GM18517 (cell line): ENCODE data around the gene ZNF599.

Experiments
- ATAC-seq: cut with Tn5 transposase; IDR thresholded peaks from one replicate; pipeline ENCODE4 v1.9.1; 2021; ENCODE audit warnings: mild to moderate bottlenecking, moderate library complexity; ENCODE audit not compliant: unreplicated experiment

Gene ZNF599

DNA sequence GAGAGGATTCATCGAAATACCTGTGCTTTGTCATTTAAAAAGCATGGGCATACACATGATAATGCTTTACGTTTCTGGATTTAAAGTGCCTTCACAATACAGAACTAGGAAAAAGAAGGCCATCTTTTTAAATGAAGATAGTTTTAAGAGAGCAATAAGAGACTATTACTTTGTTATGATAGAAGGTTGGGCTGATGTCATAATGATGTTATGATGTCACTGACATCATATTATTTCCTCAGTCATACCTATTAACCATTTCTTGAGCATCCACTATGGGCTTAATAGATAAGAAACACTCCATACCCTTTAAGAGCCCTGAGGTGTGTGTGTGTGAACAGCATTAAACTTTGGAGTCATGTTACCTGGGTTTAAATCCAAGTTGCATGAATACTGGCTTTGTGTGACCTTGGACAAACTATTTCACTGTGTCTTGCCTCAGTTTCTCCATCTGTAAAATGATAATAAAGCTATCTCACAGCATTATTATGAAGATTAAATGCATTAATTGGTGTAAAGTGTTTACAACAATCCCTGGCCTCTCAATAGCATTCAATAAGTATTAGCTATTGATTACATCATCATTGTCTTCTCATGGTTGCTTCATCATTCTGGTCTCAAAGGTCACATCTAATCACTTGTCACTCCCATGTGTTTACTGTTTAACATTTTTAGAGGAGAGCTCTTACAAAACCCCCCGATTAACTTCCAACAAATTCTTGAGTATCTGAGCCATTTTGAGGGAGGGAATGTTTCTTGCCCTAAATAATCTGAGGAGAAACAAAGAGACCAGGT lies 27.9 kb downstream of the ZNF599 start:
- ATAC-seq: no peak

DNA sequence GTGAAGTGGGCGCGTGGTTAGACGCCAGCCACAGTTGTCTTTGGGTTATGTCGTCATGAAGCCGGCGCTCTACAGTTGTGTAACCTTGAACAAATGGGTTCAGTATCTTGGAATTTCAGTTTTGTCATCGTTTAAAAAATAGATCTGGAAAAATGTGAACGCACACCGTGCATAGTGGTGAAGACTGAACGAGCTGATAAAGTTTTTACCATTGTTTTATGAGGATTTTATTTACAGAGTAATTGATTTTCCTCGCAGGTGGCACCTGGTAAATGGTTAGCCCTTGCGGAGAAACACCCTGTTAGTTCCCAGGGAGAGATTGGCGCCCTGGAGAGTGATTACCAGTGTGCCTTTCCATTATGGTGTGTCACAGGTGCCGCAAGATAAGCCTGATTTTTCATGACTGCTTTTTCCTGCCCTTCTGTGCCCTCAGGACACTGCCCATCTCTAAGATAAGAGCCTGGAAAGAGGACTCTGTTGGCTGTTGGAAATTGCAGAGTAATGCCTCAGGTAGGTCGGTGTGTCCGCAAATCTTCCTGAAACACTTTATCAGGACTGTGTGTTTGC lies 38.4 kb downstream of the ZNF599 start:
- ATAC-seq: no peak

DNA sequence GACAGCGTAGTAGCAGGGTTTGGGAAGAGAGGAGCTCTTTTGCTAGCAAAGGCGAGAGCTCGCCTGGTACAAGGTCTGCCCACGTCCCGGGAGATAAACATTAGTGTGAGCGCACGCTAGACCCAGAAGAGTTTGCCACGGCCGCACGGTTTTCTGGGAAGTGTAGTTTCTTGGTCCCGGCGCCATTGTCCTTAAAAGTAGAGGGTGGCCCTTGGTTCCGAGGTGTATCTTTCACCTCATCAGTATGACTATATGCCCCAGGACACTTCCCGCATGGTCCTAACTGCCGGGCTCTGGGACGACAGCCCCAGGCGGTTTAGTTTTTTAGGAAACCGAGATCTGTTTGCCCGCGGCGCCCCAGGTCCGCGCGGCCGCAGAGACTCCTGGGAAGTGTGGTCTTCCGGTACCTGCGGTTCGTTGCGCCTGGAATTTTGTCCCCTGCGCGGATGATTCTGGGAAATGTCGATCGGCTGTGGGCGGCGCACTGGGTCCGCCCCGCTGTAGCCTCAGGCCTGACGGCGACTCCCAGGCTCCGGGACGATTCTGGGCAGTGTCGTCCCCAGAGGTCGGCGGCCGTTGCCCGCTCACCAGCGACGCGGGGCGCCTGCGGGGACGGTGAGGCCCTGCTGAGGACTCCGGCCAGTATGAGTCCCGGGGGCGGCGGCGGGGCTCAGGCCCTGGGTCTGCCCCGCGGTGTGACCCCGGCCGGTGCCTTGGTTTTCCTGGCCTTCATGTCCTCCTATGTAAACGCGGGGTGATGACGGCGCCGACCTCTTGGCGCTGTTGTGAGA lies 39.1 kb downstream of the ZNF599 start, which contains the start of gene ZNF181:
ZNF181 (plus strand) TSS at position 498 of the 791 bp plus-strand sequence. CDS start 795 bp downstream, outside the sequence.
- ATAC-seq: peak; percentile 79

DNA sequence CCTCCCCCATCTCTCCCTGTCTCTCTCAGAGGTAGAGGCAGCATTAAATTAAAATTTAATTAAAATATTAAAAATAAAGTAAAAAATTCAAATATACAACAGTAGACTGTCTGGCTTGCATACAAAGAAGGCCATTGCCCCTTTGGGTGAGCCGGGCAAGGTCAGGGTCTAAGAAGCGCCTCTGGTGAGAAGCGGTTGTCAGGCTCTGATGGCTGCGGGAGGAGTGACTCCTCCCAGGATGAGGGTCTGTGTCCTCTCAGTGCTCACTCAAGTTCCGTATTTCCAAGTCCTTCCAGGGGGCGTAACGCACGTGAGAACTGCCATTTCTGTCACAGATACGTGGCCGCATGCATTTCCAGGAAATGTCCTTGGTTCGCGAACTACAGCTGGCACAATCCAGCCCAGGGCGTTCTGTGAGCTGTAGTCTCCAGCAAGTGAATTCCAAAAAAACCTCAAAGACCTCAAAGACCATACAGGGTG lies 39.7 kb downstream of the ZNF599 start:
- no peak for ATAC-seq

DNA sequence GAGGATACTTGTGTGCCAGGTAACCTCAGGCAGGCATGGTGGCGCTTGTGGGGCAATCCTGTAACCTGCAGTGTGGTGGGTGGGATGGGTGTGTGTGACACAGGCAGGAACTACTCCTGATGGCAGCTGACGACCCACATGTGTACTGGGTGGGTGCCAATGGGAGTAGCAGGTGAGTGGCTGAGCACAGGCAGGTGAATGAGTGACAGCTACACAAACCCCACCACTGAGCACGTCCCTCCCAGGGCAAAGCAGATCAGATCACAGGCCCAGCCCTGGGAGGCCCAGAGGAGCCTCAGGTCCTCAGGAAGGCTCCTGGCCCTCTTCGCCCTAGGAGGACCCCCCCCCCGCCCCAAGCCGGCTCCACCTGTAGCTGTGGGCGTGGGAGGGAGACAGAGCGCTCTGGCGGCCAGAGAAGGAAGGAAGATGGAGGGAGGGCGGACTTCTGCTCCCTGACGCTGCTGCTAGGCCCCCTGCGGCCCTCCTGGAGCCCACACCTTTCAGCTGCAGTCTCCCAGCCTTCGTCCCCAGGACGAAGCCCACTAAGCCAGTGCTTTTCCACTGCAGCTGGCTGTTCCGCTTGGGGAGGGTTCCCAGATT lies 40.3 kb downstream of the ZNF599 start:
- no peak for ATAC-seq

DNA sequence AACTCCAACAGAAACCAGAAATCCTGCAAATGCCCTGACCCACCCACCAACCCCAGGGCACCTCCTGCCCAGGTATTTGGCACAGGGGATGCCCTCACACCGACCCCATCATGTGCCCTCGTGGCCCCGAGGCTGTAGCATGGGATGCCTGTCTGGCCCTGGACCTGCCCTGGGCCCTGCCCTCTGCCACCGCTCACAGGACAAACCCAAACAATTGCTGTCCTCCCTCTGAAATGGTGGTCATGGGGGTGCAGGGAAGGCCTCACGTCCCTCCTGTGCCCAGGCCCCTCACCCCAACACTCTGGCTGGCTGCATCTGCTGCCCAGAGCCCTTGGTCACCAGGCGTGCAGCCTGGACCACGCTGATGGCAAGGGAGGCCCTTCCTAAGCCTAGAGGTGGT lies 41.1 kb downstream of the ZNF599 start:
- ATAC-seq: no peak

DNA sequence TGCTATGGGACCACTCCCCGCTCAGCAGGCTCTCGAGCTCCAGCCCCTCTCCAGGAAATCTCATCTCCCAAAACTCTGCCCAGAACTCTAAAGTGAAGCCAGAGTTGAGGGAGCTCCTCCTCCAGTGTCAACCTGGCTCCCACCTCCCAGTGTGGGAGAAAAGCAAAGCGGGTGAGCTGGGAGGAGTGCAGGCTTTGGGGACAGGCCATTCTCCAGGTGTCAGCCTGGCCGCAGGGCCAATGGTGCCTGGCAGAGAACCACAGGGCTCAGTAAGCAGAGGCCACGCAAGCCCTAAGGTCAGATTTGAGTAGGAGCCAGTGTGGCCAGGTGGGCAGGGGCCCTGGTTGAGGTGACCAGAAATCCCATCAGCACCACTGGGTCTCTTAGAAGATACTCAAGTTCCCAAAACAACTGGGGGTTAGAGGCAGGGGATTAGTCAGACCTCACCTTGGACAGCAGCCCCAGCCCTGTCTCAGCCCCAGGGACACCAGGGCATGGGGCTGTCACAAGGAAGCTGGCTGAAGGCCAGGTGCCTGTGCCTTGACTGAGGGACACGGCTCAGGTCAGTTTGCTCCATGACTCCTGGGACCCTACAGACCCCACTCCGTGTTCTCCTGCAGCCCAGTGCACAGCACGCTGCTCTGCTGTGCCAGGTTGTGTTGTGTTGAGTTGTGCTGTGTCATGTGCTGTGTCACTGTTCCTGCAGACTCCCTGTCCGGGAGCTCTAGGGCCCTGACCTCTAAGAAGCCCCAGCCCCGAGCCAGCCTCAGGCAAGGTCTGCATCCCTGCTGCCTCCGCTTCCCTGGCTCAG lies 41.8 kb downstream of the ZNF599 start:
- no peak for ATAC-seq

DNA sequence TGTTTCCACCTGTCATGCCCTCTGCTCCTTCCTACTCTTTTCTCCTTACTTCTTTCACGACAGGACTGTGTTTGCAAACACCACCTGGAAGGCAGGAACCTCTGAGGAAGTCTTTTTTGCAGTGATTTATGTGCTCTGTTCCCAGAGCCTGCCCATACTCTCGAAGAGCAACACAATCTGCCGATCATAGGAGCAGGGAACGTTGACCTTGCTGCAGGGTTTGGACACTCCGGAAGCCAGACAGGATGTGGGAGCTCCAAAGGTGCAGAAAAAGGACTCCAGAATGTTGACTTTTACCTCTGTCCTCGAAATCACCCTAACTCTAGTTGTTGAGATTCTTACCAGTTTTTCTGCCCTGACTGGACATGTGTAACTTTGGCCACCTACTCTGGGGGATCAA lies 47.6 kb downstream of the ZNF599 start:
- ATAC-seq: no peak

DNA sequence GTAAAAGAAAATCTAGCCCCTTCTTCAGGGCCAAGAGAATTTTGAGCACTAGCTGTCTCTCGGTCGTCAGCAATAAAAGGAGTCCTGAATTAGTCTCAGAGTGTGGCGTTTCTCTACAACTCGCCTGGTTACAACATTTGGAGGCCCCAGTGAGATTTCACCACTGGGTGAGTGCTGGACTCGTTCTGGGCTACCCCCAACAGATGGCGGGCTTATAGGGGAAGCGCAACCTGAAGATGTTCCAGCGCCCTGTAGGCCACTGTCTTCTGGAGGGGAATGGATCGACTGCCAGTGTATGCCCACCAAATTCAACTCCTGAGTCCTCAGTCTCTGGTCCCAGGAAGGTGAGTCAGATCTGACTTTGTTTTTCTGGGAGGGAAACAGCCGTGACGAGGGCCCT lies 50.7 kb downstream of the ZNF599 start:
- no peak for ATAC-seq

DNA sequence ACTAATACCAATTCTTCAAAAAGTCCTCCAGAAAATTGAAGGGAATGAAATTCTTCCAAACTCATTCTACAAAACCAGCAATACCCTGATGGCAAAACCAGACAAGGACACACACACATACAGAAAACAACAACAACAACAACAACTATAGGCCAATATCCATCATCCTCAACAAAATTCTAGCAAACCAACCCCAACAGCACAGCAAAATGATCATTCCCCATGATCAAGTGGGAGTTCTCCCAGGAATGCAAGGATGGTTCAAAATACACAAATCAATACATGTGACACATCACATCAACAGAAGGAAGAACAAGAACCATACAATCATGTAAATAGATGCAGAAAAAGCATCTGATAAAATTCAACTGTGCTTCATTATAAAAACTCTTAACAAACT lies 57.7 kb downstream of the ZNF599 start:
- no peak for ATAC-seq

DNA sequence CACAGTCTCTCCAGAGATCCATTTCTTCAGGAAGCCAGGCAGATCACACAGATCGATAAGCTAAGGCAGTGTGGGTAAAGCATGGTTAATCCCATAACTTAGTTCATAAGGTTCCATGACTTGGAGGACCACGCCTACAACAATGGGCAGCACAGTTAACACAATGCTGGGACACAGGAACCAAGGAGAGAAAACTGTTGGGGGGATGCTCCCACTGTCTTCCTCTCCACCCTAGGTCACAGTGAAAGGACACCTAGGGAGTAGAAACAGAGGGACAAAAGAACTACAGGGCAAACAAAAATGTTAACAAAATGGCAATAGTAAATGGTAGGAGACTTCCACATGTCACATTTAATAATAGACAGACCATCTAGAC lies 59.8 kb downstream of the ZNF599 start:
- ATAC-seq: no peak

DNA sequence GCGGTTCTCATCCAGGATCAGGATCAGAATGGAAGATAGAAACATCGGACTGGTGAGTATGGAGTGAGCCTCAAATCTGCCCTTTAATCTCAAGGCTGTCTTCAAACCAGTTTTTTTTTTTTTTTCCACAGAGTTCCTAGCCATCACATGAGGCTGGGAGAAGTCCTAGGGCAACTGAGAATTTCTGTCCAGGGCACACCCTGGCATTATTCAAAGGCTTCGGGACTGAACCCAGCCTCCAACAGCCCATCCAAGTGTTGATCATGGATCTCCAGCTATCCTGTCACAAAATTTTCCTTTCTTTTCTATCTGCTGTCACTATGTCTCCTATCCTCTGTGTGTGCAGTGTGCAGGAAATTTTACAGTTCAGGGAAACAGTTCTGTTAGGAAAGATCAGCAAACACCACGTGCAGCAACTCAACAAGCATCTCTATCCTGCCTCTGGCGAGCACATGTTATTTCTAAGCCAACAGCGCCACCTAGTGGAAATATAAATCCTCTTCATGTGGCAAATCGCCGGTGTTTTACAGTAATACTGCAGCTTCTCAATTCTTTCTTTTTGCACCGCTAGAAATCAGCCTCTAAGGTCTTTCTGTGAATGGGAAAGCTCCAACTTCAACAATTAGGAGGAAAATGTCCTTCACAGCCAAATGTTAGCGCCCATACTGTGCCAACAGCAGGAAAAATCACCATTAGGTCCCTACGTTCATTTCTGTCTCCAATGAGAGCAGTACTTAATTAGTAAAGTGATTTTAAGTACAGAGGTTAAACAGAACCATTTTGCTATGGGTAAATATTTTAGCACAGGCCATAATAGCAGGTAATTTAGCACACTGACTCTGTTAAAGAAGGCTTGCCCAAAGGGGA lies 60.4 kb downstream of the ZNF599 start:
- no peak for ATAC-seq

DNA sequence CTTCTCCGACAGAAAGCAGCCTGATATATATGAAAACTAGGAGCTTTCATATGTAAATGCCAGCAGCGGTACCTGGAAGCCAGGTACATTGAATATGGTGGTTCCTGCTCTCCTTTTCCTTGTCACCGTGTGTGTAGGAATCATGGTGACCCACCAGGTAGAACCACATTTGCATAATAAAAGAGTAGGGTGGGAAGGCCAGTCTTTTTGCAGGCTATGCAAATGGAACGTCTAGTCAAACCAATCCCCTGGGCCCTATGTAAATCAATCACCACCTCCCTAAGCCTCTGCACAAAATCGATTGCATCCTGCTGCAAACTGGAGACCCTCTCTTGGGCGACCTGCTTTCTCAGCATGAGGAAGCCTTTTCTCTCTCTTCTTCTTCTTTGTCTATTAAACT lies 61.1 kb downstream of the ZNF599 start:
- no peak for ATAC-seq
